Measurements from ENCODE around the gene ARSB. TPM values are rescaled to one million over a fixed set of nuclear protein-coding genes. Genes with fewer than 3 reads are reported as not detected.

Gene ARSB
- total and polyA plus RNA-seq, 4 donors = 19.8 to 21.8 (median 20.9) TPM

DNA sequence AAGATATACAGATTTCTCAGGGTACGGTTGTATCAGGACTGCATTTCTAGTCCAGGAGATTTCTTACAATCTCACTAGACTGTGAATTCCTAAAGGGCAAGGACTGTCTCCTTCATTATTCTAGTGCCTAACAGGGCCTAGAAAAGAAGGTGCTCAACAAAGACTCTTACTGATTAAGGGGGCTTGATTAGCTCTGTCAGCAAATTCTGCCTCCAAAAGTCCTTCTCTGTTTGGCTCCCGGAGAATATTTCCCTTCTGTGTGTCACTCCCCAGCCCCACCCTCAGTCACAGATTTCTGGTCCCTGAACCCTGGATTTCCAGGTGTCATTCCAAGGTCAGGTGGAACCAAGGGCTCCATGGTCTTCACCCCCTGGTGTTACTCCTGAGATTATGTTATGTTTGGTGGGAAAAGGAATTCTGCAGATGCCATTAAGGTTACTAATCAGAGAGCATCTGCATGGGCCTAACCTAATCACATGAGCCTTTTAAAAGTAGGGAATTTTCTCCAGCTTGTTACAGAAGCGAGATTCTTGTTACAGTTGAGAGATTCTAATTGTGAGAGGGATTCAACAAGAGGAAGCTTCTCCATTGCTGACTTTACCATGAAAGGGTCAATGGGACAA is 168.9 kb downstream of the ARSB start:
- 100% methylated on average over 2 of the region's 3 CpGs for WGBS (ENCODE audit: insufficient coverage)
- no peaks in the 10 kb centered on the region for H3K27me3 ChIP-seq (ENCODE audit: control insufficient read depth, insufficient read depth, low read length)
- DNase-seq (ENCODE audit: low read depth in 4 of 6, low spot score in 6 of 6) = no peak
- no peak overlapping the region for H3K4me3 ChIP-seq (ENCODE audit: low read depth, low read length)
- no peaks in the 10 kb centered on the region for H3K4me1 ChIP-seq (ENCODE audit: control insufficient read depth, insufficient read depth, low read length)
- no peaks in the 10 kb centered on the region for H3K9me3 ChIP-seq (ENCODE audit: control insufficient read depth, insufficient read depth, low read length)
- no peak overlapping the region for H3K27ac ChIP-seq (ENCODE audit: low read depth, low read length)
- no peaks in the 10 kb centered on the region for H3K36me3 ChIP-seq (ENCODE audit: control insufficient read depth, insufficient read depth, low read length)

DNA sequence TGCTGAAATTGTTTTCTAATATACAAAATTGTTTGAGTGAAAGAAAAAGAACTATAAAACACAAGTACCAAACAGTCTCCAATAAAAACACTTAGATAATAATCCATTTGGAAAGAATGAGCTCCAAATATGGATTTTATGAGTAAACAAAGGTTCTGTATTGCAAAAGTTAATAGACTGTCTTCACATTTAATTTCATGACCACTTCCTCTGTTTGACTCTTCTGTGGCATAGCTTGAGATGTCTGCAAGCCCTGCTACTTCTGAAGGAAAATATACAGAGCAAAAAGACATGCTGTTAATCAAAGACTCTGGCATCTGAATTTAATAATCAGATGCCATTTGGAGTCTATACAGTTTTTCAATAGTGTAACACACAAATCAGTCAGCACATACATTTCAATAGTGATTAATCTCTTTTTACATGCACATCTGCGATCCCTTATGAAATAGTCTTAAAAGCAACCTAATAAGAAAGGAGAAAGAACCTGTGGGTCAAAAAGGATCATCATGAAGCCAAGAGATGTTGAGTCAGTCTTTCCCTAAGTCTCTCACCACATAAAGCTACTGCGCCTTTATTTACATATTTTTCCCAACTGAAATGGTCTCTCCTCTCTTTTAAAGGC is 171.1 kb downstream of the ARSB start:
- WGBS (ENCODE audit: insufficient coverage) = 80% methylated on average over 1 of the region's 2 CpGs
- Histone ChIP-seq H3K4me1 (ENCODE audit: control insufficient read depth, insufficient read depth, low read length) (peaks cover 9% of the 10 kb centered on the region), H3K27me3 (ENCODE audit: control insufficient read depth, insufficient read depth, low read length) (no peaks in the 10 kb centered on the region), H3K4me3 (ENCODE audit: low read depth, low read length) (no peak overlapping the region), H3K36me3 (ENCODE audit: control insufficient read depth, insufficient read depth, low read length) (no peaks in the 10 kb centered on the region), H3K27ac (ENCODE audit: low read depth, low read length) (no peak overlapping the region), H3K9me3 (ENCODE audit: control insufficient read depth, insufficient read depth, low read length) (no peaks in the 10 kb centered on the region)
- no peak for DNase-seq (ENCODE audit: low read depth in 4 of 6, low spot score in 6 of 6)

- Histone ChIP-seq H3K27ac (ENCODE audit: low read depth, low read length) (no peak overlapping the region), H3K4me1 (ENCODE audit: control insufficient read depth, insufficient read depth, low read length) (peaks cover 13% of the 10 kb centered on the region), H3K27me3 (ENCODE audit: control insufficient read depth, insufficient read depth, low read length) (no peaks in the 10 kb centered on the region), H3K9me3 (ENCODE audit: control insufficient read depth, insufficient read depth, low read length) (no peaks in the 10 kb centered on the region), H3K36me3 (ENCODE audit: control insufficient read depth, insufficient read depth, low read length) (no peaks in the 10 kb centered on the region), H3K4me3 (ENCODE audit: low read depth, low read length) (no peak overlapping the region)
- no CpG with 5 or more reads among the region's 1 CpG for WGBS (ENCODE audit: insufficient coverage)
- DNase-seq (ENCODE audit: low read depth in 4 of 6, low spot score in 6 of 6) = no peak
These were observed 171.8 kb downstream of the ARSB start for GRCh38 chr5:78813286-78813685.

- Histone ChIP-seq H3K27me3 (ENCODE audit: control insufficient read depth, insufficient read depth, low read length) (no peaks in the 10 kb centered on the region), H3K27ac (ENCODE audit: low read depth, low read length) (no peak overlapping the region), H3K9me3 (ENCODE audit: control insufficient read depth, insufficient read depth, low read length) (no peaks in the 10 kb centered on the region), H3K36me3 (ENCODE audit: control insufficient read depth, insufficient read depth, low read length) (no peaks in the 10 kb centered on the region), H3K4me1 (ENCODE audit: control insufficient read depth, insufficient read depth, low read length) (peaks cover 13% of the 10 kb centered on the region), H3K4me3 (ENCODE audit: low read depth, low read length) (no peak overlapping the region)
- peak in 1 of 6 donors; percentile 50 for DNase-seq (ENCODE audit: low read depth in 4 of 6, low spot score in 6 of 6)
- WGBS (ENCODE audit: insufficient coverage) = 90% methylated on average over 1 of the region's 1 CpG
These were observed 173.2 kb downstream of the ARSB start for GRCh38 chr5:78811866-78812265.

- Histone ChIP-seq H3K27me3 (ENCODE audit: control insufficient read depth, insufficient read depth, low read length) (no peaks in the 10 kb centered on the region), H3K9me3 (ENCODE audit: control insufficient read depth, insufficient read depth, low read length) (no peaks in the 10 kb centered on the region), H3K4me1 (ENCODE audit: control insufficient read depth, insufficient read depth, low read length) (peaks cover 13% of the 10 kb centered on the region), H3K36me3 (ENCODE audit: control insufficient read depth, insufficient read depth, low read length) (no peaks in the 10 kb centered on the region), H3K4me3 (ENCODE audit: low read depth, low read length) (no peak overlapping the region), H3K27ac (ENCODE audit: low read depth, low read length) (no peak overlapping the region)
- no CpG with 5 or more reads among the region's 5 CpGs for WGBS (ENCODE audit: insufficient coverage)
- peak in 1 of 6 donors; percentile 62 for DNase-seq (ENCODE audit: low read depth in 4 of 6, low spot score in 6 of 6)
These were observed 173.8 kb downstream of the ARSB start for GRCh38 chr5:78811121-78811817.

- peak in 2 of 6 donors; percentile 16 to 69 for DNase-seq (ENCODE audit: low read depth in 4 of 6, low spot score in 6 of 6)
- H3K9me3 ChIP-seq (ENCODE audit: control insufficient read depth, insufficient read depth, low read length) = no peaks in the 10 kb centered on the region
- peaks cover 13% of the 10 kb centered on the region for H3K4me1 ChIP-seq (ENCODE audit: control insufficient read depth, insufficient read depth, low read length)
- WGBS (ENCODE audit: insufficient coverage) = 56% methylated on average over 4 of the region's 6 CpGs
- H3K27ac ChIP-seq (ENCODE audit: low read depth, low read length) = no peak overlapping the region
- H3K36me3 ChIP-seq (ENCODE audit: control insufficient read depth, insufficient read depth, low read length) = no peaks in the 10 kb centered on the region
- H3K4me3 ChIP-seq (ENCODE audit: low read depth, low read length) = no peak overlapping the region
- no peaks in the 10 kb centered on the region for H3K27me3 ChIP-seq (ENCODE audit: control insufficient read depth, insufficient read depth, low read length)
These were observed 174.8 kb downstream of the ARSB start for GRCh38 chr5:78810098-78810920.

DNA sequence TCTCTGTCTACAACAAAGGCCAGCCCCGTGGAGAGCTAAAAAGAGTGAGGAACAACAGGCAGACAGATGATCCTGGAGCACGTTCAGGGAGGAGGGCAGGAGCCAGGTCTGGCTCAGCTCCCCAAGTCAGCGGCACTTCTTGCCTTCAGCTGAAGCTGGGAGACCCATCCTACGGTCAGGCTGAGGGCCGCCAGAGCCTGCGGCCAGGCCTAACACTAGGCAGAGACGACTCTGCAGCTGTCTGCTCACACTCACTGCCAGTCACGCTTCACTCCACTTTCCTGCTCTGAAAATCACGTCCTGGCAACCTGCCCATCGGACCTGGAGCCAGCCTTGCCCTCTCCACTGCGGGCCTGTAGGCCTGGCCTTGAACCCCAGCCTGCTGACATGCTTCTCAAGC is 175.7 kb downstream of the ARSB start:
- Histone ChIP-seq H3K4me1 (ENCODE audit: control insufficient read depth, insufficient read depth, low read length) (peaks cover 13% of the 10 kb centered on the region), H3K27ac (ENCODE audit: low read depth, low read length) (no peak overlapping the region), H3K27me3 (ENCODE audit: control insufficient read depth, insufficient read depth, low read length) (no peaks in the 10 kb centered on the region), H3K9me3 (ENCODE audit: control insufficient read depth, insufficient read depth, low read length) (no peaks in the 10 kb centered on the region), H3K36me3 (ENCODE audit: control insufficient read depth, insufficient read depth, low read length) (no peaks in the 10 kb centered on the region), H3K4me3 (ENCODE audit: low read depth, low read length) (no peak overlapping the region)
- DNase-seq (ENCODE audit: low read depth in 4 of 6, low spot score in 6 of 6) = peak in 1 of 6 donors; percentile 16
- 66% methylated on average over 10 of the region's 11 CpGs for WGBS (ENCODE audit: insufficient coverage)

DNA sequence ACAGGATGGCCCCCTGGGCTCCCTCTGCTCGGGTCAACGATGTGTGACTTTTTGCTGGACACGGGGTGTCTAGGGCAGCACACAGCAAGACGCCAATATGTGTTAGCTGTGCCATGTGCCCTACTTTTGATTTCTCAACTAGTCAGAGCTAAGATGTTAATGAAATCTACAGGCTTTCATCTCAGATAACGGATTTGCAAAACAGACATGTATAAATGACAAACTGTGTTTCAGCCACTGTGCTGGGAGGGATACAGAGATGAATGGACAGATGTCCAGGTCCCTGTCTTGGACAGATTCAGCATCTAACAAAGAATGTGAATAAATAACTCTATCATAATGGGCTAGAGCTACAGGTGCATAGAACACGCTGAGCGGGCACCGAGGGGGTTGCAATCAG is 176.3 kb downstream of the ARSB start:
- Histone ChIP-seq H3K4me1 (ENCODE audit: control insufficient read depth, insufficient read depth, low read length) (peaks cover 14% of the 10 kb centered on the region), H3K27me3 (ENCODE audit: control insufficient read depth, insufficient read depth, low read length) (no peaks in the 10 kb centered on the region), H3K36me3 (ENCODE audit: control insufficient read depth, insufficient read depth, low read length) (no peaks in the 10 kb centered on the region), H3K27ac (ENCODE audit: low read depth, low read length) (peak overlapping the region; percentile 15), H3K4me3 (ENCODE audit: low read depth, low read length) (no peak overlapping the region), H3K9me3 (ENCODE audit: control insufficient read depth, insufficient read depth, low read length) (no peaks in the 10 kb centered on the region)
- 85% methylated on average over 4 of the region's 8 CpGs for WGBS (ENCODE audit: insufficient coverage)
- no peak for DNase-seq (ENCODE audit: low read depth in 4 of 6, low spot score in 6 of 6)

- no peak for DNase-seq (ENCODE audit: low read depth in 4 of 6, low spot score in 6 of 6)
- H3K9me3 ChIP-seq (ENCODE audit: control insufficient read depth, insufficient read depth, low read length) = no peaks in the 10 kb centered on the region
- peak overlapping the region; percentile 15 for H3K27ac ChIP-seq (ENCODE audit: low read depth, low read length)
- H3K36me3 ChIP-seq (ENCODE audit: control insufficient read depth, insufficient read depth, low read length) = no peaks in the 10 kb centered on the region
- WGBS (ENCODE audit: insufficient coverage) = 81% methylated on average over 5 of the region's 6 CpGs
- no peaks in the 10 kb centered on the region for H3K27me3 ChIP-seq (ENCODE audit: control insufficient read depth, insufficient read depth, low read length)
- peaks cover 15% of the 10 kb centered on the region for H3K4me1 ChIP-seq (ENCODE audit: control insufficient read depth, insufficient read depth, low read length)
- H3K4me3 ChIP-seq (ENCODE audit: low read depth, low read length) = no peak overlapping the region
These were observed 176.7 kb downstream of the ARSB start for GRCh38 chr5:78808380-78808779.
